Measurements from ENCODE around the gene DEGS2. TPM values are rescaled to one million over a fixed set of nuclear protein-coding genes. Genes with fewer than 3 reads are reported as not detected.
"Not testable (repeated sequence)": the region's sequence is repeated elsewhere in the genome, so short reads cannot be mapped to it uniquely, and the experiment has no call there.

DEGS2 gene
- 0.73 and 1.3 TPM in 2 replicates for total RNA-seq
- long read RNA-seq, full-length matches to known transcripts: 1 of 1 reads
- long read RNA-seq, partial matches to known transcripts: 0 of 1 reads
- long read RNA-seq, other reads (novel, unspliced or antisense): 0 of 1 reads

GRCh38 chr14:100159094-100159864 is at the start of gene DEGS2:
DEGS2 (minus strand) TSS chr14:100159645; CDS start chr14:100159587, 58 bp downstream.
- Mint-ChIP-seq H3K4me3 (ENCODE audit: low read depth) (peak within 1 kb of the TSS; percentile 50), H3K4me1 (ENCODE audit: low read depth) (peaks cover 10% of the 10 kb centered on the region), H3K27me3 (peaks cover 40% of the 10 kb centered on the region), H3K9me3 (ENCODE audit: low read depth) (peaks cover 5% of the 10 kb centered on the region), H3K36me3 (ENCODE audit: insufficient read depth) (peaks cover 2% of the 10 kb centered on the region), H3K27ac (no peak within 1 kb of the TSS)
- peak; percentile 60 for DNase-seq (ENCODE audit: low spot score, unreplicated experiment)
- no peak for TF ChIP-seq CTCF (IDR thresholded peaks at IDR 0.05; ENCODE audit: unreplicated experiment)

- H3K9me3 Mint-ChIP-seq (ENCODE audit: low read depth); H3K4me1 Mint-ChIP-seq (ENCODE audit: low read depth); DNase-seq (ENCODE audit: low spot score, unreplicated experiment); H3K27me3 Mint-ChIP-seq; H3K27ac Mint-ChIP-seq; H3K4me3 Mint-ChIP-seq (ENCODE audit: low read depth): not testable (repeated sequence)
- H3K36me3 Mint-ChIP-seq (ENCODE audit: insufficient read depth): peaks cover 13% of the 10 kb centered on the region
Measured at GRCh38 chr14:100208136-100208535, 48.7 kb upstream of the DEGS2 start.

- not testable (repeated sequence) for H3K27ac Mint-ChIP-seq; H3K4me3 Mint-ChIP-seq (ENCODE audit: low read depth); H3K4me1 Mint-ChIP-seq (ENCODE audit: low read depth); H3K27me3 Mint-ChIP-seq; DNase-seq (ENCODE audit: low spot score, unreplicated experiment); H3K9me3 Mint-ChIP-seq (ENCODE audit: low read depth)
- peaks cover 13% of the 10 kb centered on the region for H3K36me3 Mint-ChIP-seq (ENCODE audit: insufficient read depth)
Measured at GRCh38 chr14:100207588-100207987, 48.1 kb upstream of the DEGS2 start.

- not testable (repeated sequence) for DNase-seq (ENCODE audit: low spot score, unreplicated experiment); H3K4me1 Mint-ChIP-seq (ENCODE audit: low read depth); H3K9me3 Mint-ChIP-seq (ENCODE audit: low read depth); H3K4me3 Mint-ChIP-seq (ENCODE audit: low read depth); H3K27ac Mint-ChIP-seq; H3K27me3 Mint-ChIP-seq
- peaks cover 13% of the 10 kb centered on the region for H3K36me3 Mint-ChIP-seq (ENCODE audit: insufficient read depth)
Measured at GRCh38 chr14:100204835-100205167, 45.4 kb upstream of the DEGS2 start.

GRCh38 chr14:100203962-100204834 is 44.8 kb upstream of the DEGS2 start:
- H3K4me1 Mint-ChIP-seq (ENCODE audit: low read depth): peaks cover 2% of the 10 kb centered on the region
- no peak for TF ChIP-seq CTCF (IDR thresholded peaks at IDR 0.05; ENCODE audit: unreplicated experiment)
- no peak for DNase-seq (ENCODE audit: low spot score, unreplicated experiment)
- H3K36me3 Mint-ChIP-seq (ENCODE audit: insufficient read depth): peaks cover 13% of the 10 kb centered on the region
- H3K4me3 Mint-ChIP-seq (ENCODE audit: low read depth): no peak overlapping the region
- no peak overlapping the region for H3K27ac Mint-ChIP-seq
- no peaks in the 10 kb centered on the region for H3K9me3 Mint-ChIP-seq (ENCODE audit: low read depth)
- H3K27me3 Mint-ChIP-seq: no peaks in the 10 kb centered on the region

GRCh38 chr14:100203146-100203545 is 43.7 kb upstream of the DEGS2 start:
- Mint-ChIP-seq H3K36me3 (ENCODE audit: insufficient read depth) (peaks cover 13% of the 10 kb centered on the region), H3K4me1 (ENCODE audit: low read depth) (peaks cover 2% of the 10 kb centered on the region), H3K27ac (no peak overlapping the region), H3K27me3 (no peaks in the 10 kb centered on the region), H3K4me3 (ENCODE audit: low read depth) (no peak overlapping the region), H3K9me3 (ENCODE audit: low read depth) (no peaks in the 10 kb centered on the region)
- no peak for TF ChIP-seq CTCF (IDR thresholded peaks at IDR 0.05; ENCODE audit: unreplicated experiment)
- no peak for DNase-seq (ENCODE audit: low spot score, unreplicated experiment)

All from progenitor cell of endocrine pancreas (in vitro differentiated cells).